Measurements from ENCODE around the gene ING3.

GRCh38 chr7:121012919-121013318 lies 62.3 kb downstream of the ING3 start:
- TF ChIP-seq POLR2A (IDR thresholded peaks at IDR 0.05) (no peak), POLR2AphosphoS5 (IDR thresholded peaks at IDR 0.05) (no peak)
- TF ChIP-seq, protein P1, sequence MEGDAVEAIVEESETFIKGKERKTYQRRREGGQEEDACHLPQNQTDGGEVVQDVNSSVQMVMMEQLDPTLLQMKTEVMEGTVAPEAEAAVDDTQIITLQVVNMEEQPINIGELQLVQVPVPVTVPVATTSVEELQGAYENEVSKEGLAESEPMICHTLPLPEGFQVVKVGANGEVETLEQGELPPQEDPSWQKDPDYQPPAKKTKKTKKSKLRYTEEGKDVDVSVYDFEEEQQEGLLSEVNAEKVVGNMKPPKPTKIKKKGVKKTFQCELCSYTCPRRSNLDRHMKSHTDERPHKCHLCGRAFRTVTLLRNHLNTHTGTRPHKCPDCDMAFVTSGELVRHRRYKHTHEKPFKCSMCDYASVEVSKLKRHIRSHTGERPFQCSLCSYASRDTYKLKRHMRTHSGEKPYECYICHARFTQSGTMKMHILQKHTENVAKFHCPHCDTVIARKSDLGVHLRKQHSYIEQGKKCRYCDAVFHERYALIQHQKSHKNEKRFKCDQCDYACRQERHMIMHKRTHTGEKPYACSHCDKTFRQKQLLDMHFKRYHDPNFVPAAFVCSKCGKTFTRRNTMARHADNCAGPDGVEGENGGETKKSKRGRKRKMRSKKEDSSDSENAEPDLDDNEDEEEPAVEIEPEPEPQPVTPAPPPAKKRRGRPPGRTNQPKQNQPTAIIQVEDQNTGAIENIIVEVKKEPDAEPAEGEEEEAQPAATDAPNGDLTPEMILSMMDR (IDR thresholded peaks at IDR 0.05): no peak
